ENCODE data around the gene PHKA2.
A peak's percentile ranks its signal among the peaks of the same experiment; 100 is the strongest.

PHKA2 gene

DNA sequence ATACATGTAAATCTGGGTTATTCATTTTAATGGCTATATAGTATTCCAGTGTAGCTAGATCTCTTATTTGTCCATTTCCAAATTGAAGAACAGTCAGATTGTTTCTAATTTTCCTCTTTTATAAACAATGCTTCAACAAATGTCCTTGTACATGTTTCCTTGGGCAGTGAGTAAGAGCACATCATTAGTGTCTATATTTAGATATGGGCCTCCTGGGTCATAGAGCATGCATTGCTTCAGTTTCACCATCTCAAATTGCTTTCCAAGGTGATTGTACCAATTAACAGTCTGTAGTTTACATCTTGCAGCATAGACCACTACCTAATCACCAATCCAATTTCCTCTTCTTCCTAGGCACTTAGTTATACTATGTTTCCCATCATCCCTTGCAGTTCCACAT, 13.4 kb downstream of the PHKA2 start:
- DNase-seq = no peak

DNA sequence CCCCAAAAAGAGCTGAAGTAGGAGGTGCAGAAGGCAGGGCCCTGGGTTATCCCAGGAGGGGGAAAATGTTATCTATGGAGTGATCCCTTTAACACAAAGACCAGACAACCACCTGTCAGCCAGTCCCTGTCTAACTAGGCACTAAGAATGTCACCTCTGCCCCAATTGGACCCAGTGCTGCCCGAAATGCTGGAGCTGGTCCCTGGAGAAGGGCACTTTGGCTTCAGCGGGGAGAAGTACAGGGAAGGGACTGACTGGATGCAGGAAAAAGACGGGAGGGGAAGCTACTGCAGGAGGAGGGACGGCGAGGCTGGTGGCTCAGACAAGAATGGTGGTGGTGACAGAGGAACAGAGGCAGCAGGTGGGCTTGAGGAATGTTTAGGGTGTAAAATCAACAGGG, 17.3 kb downstream of the PHKA2 start:
- no peak for DNase-seq

DNA sequence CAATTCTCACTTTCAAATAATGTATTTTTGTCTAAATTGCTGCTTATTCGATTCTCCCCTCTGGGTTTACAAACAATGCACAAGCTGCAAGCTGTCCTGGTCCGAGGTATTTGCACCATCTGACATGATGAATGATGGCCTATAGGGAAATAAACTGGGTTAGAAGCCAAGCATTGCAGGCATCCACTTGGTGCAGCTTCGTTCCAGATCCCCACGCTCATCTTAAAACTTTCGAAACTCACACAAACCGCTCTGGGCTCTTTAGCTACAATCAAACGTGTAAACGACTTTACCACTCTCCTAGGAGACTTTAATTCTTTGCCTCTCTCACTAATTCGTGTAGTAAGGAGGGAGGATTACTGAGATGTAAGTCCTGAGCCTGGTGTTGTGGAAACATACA, 19.0 kb downstream of the PHKA2 start:
- DNase-seq = no peak

DNA sequence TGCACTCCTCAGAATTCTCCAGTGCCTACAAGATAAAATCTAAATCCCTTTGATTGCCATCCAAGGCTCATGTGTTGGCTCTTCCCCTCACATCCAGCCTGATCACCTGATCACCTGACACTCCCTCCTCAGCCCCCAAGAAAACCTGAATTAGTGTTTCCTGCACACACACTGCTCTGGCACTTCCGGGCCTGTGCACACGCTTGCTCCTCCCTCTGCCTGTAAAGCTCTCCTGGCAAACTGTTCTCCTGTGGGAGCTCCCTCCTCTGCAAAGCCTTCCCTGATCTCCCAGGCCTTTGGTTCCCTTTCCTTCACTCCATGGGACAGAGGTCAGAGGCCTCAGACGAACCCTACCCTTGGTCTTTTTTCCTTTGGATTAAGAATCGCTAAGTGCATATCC, 19.9 kb downstream of the PHKA2 start:
- no peak for DNase-seq

DNA sequence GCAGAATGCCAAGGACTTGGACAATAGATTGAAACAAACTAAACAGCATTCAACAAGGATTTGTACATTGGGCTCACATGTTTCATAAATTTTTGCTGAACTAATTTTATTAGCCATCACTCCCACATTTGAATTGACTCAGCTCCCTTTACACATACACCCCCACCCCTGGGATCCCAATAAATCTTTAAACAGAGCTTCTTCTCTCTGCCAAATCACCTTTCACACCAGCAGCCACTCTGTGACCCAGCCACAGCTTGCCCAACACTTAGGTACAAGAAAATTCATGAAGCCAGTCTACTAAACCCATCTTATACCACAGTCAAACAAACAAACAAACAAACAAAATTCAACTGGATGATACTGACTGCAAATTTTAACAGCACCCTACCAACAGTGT, 21.6 kb downstream of the PHKA2 start:
- no peak for DNase-seq

DNA sequence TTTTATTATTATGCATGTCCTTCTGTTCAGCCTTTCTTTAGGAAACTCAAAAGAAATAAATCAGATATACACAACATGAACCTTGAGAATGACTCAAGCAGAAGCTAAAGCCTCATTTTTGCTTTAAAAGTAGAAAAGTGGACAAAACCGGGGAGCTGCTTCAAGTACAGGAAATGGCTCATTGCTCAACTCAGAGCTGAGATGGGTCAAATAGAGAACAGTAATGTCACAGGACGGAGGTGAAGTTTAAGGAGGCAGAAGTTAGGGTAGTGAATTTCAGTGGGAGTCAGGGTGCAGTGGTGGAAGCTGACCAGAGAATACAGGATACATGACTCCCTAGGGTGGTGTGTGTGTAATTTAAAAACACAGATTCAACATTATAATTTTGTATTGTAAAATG, 22.2 kb downstream of the PHKA2 start:
- DNase-seq = peak; percentile 1

- DNase-seq = no peak
Observed at GRCh38 chrX:18956303-18957032, 27.4 kb downstream of the PHKA2 start.

DNA sequence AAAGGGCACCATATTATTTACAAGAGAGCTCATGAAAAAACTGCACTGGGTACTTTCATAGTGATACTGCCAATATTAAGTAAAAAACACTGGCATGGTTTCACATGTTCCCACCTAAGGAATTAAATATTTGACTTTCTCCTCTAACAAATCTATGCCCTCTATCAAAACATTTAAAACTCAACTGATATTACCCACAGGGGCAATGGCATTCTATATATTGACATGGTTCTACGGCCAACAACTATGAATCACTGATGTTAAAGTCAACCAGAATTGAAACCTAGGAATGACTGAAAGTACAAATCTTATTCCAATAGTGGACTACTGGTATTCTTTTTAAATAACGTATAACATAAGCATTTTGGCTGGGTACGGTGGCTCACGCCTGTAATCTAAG, 28.2 kb downstream of the PHKA2 start:
- no peak for DNase-seq

DNA sequence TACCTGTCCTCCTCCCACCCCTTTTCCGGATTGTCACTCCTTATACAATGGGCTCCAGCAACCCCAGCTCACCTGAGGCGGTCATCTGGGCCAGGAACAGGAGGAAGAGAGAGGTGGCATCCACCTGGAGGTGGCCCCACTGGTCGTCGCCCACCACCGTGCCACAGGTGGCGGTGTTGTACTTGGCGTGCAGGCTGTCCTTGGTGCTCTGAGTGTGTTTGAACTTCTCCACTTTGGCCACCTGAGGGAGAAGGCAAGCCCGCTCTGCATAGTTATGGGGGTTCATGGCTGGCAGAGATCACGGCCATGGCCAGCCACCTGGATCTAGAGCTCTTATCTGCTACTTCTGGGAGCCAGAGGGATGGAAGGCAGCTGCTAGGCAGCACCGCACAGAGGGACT, 32.9 kb downstream of the PHKA2 start:
- no peak for DNase-seq

DNA sequence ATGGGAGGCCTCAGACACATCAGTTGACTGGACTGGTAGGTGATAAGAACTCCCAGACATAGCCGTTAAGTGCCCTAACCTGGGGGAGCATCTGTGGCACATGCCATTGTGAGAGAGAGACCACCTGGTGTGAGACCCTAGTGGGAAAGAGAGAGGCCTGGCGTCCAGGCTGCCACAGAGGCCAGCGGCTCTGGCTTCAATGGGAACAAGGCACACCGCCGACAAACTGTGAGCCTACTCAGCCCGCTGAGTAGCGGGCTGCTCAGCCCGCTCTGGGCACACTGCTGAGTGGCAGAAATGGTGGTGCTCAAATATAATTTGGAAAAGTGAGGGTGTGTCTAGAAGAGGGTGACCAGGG, 34.0 kb downstream of the PHKA2 start:
- no peak for DNase-seq

- no peak for DNase-seq
Observed at GRCh38 chrX:18949291-18949943, 34.5 kb downstream of the PHKA2 start.

DNA sequence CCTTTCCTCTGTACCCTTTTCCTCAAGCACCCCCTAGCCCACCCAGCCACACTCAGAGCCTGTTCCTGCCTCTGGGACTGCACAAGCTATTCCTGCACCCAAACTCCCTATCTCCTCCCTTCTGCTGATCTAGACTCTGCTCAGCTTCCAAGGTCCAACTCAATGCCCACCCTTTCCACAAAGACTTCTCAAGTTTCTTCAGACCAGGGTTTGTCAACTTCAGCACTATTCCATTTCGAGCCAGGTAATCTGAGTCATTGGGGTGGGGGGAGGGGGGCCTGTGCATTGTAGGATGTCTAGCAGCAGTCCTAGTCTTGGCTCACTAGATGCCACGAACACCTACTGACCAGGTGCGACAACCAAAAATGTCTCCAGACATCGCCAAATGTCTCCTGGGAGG, 37.3 kb downstream of the PHKA2 start:
- DNase-seq = no peak

DNA sequence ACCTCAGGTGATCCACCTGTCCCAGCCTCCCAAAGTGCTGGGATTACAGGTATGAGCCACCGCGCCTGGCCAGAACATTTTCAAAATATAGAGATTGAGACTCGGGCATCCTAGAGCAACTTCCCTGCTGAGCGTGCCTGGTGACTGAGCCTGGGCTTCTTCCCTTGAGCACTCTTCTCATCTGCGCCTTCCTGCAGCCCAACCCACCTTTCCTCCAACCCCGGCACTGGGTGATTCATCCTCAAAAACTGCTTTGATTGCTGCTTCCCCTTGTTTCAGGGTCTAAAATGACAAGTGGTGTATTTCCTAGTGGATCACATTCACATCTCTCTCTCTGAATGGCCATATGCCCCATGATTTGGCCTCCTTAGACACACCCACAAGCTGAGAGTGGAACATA, 37.8 kb downstream of the PHKA2 start:
- no peak for DNase-seq

DNA sequence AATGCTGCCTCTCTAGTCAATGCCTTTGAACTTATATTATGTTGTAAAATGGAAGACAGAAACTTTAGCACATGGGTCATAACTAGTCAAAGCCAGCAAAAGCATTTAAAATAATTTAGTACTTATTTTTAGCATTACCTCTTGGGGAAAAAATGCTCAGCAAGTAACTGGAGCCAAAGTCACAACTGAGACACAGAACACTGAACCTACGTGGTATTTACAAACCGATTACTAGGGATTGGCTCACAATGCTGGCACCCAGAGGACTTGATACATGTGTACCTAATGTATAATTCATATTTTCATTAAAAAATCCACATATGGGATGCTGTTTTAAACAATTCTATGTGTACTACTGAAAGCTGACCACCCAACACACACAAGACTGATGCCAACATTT, 38.4 kb downstream of the PHKA2 start:
- no peak for DNase-seq

- DNase-seq = no peak
Observed at GRCh38 chrX:18944482-18944881, 39.4 kb downstream of the PHKA2 start.

- no peak for DNase-seq
Observed at GRCh38 chrX:18941896-18942295, 42.0 kb downstream of the PHKA2 start.

GRCh38 chrX:18938710-18939109, 45.2 kb downstream of the PHKA2 start:
- DNase-seq = no peak

- no peak for DNase-seq
Observed at GRCh38 chrX:18937173-18937572, 46.7 kb downstream of the PHKA2 start.

- DNase-seq = no peak
Observed at GRCh38 chrX:18935893-18936292, 48.0 kb downstream of the PHKA2 start.

- no peak for DNase-seq
Observed at GRCh38 chrX:18934708-18935107, 49.2 kb downstream of the PHKA2 start.

GRCh38 chrX:18933617-18934016, 50.3 kb downstream of the PHKA2 start:
- no peak for DNase-seq

DNA sequence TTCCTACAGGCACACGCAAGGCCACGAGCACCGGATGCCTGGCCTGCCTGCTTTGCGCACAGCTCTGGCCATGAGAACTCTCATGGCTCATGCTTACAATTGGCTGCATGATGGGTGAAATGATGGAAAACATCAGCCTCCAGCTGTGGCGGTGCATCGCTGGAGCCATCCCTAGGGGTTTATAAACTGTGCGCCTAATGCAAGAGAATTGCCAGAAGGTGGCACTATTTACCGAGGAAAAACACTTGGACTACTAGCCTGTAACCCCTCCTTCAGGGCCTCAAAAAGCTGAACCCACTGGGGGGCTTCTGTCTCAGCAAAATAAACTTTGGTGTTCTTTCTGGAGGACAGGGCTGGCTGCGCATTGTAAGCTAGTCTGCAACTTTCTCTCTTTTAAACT, 51.9 kb downstream of the PHKA2 start:
- DNase-seq = peak; percentile 1

DNA sequence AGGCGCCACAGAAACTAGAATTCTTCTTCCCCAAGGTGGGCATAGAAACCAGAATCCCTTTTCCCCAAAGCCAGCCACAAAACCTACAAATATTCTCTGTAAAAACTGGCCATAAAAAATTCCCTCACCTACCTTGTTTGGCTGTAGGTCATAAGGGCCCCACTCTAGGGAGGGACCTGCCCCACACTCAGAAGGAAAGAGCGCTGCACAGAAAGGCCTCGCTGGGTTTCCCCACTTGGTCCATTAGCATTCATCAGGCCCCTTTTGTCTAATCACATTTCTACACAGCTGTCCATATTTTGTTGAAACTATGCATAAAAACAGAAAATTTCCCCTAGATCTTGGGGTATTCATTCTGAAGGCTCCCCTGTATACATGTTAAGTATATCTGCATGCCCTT, 54.1 kb downstream of the PHKA2 start:
- DNase-seq = no peak

GRCh38 chrX:18927558-18927957, 56.4 kb downstream of the PHKA2 start:
- DNase-seq = no peak

DNA sequence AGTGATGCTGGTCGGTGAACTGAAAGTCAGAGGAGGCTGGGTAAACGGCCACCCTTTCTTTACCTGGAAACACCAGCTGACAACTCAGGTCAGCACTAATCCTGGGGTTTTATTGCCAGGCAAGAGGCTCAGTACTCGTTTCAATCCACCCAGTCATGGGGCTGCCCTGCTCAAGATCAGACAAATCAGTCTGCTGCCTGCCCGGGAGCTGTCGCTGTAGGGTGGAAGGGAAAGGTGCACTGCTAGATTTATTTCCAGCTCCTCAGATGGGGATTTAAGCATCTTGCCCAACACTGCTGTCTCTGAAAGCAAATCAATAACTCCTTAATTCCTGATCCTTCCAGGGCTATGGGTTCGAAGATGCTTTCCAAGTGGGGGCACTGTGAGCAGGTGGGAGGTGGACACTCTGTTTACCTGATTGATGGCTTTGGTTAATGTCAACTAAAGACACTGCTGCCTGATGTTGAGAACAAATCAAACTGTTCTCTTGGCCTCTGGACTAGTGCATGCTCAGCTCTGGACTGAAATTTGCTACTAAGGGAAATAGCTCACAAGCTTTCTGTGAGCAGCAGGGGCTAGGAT, 59.3 kb downstream of the PHKA2 start:
- no peak for DNase-seq
